ENCODE results near the gene TUBGCP2. TPM values are rescaled to one million over a fixed set of nuclear protein-coding genes. Genes with fewer than 3 reads are reported as not detected.
A peak's percentile ranks its signal among the peaks of the same experiment; 100 is the strongest.

The TUBGCP2 gene
- total RNA-seq (100 to 1,000 TPM in 1 of 2 donors, 10 to 100 TPM in 1; 84.3 to 101 TPM), polyA plus RNA-seq (ENCODE audit: insufficient read depth, low read depth, low replicate concordance) (76.0 TPM)
- long read RNA-seq, donor 1, full-length matches to known transcripts, result 11 of 46 reads
- long read RNA-seq, donor 1, partial matches to known transcripts, result 35 of 46 reads
- long read RNA-seq, donor 1, other reads (novel, unspliced or antisense), result 0 of 46 reads
- long read RNA-seq, donor 2, full-length matches to known transcripts, result 14 of 39 reads
- long read RNA-seq, donor 2, partial matches to known transcripts, result 25 of 39 reads
- long read RNA-seq, donor 2, other reads (novel, unspliced or antisense), result 0 of 39 reads

GRCh38 chr10:133308421-133309099 is at the start of gene TUBGCP2, which contains the start of gene ZNF511:
Gene TUBGCP2, minus strand, starts transcription at chr10:133308872. Its CDS starts 5,931 bp downstream, at chr10:133302941.
Gene ZNF511, plus strand, starts transcription at chr10:133308914. Its CDS starts 30 bp downstream, at chr10:133308944.
- Histone ChIP-seq H3K36me3 (ENCODE audit: low read depth, missing control alignments) (no peaks in the 10 kb centered on the region), H3K27ac (peak within 1 kb of the TSS; percentile 87 to 95), H3K27me3 (no peaks in the 10 kb centered on the region), H3K4me1 (peaks cover 21% of the 10 kb centered on the region), H3K9me3 (no peaks in the 10 kb centered on the region), H3K4me3 (peak within 1 kb of the TSS; percentile 99 to 100)
- 0% methylated on average over 6 to 54 of the region's 89 CpGs for WGBS, 2 donors
- TF ChIP-seq CTCF (IDR thresholded peaks at IDR 0.05) (peak in 2 of 3 experiments; percentile 10 to 33), POLR2A (IDR thresholded peaks at IDR 0.05) (no peak)
- DNase-seq, result peak; percentile 86
- intact Hi-C loops (cut with DNase I; ENCODE audit: low total_unique reads), result no loop called here

GRCh38 chr10:133357285-133358161 is 48.9 kb upstream of the TUBGCP2 start, which contains the start of gene FUOM:
Gene FUOM, minus strand, starts transcription at chr10:133358019. Its CDS starts 12 bp downstream, at chr10:133358007.
- WGBS, 2 donors, result 2% methylated on average over 15 to 60 of the region's 83 CpGs
- Histone ChIP-seq H3K36me3 (ENCODE audit: low read depth, missing control alignments) (no peaks in the 10 kb centered on the region), H3K9me3 (no peaks in the 10 kb centered on the region), H3K27me3 (no peaks in the 10 kb centered on the region), H3K4me1 (peaks cover 9% of the 10 kb centered on the region), H3K27ac (peak within 1 kb of the TSS in 1 of 2 donors; percentile 36), H3K4me3 (peak within 1 kb of the TSS; percentile 55 to 61)
- DNase-seq, result no peak
- intact Hi-C loops (cut with DNase I; ENCODE audit: low total_unique reads), result no loop called here
- TF ChIP-seq POLR2A (IDR thresholded peaks at IDR 0.05), result no peak
- TF ChIP-seq CTCF (IDR thresholded peaks at IDR 0.05), result no peak

GRCh38 chr10:133356549-133357284 is 48.0 kb upstream of the TUBGCP2 start:
- WGBS, 2 donors, result 0 to 52% methylated on average over 4 to 16 of the region's 27 CpGs
- Histone ChIP-seq H3K9me3 (no peaks in the 10 kb centered on the region), H3K4me3 (peak overlapping the region; percentile 55 to 61), H3K27ac (no peak overlapping the region), H3K36me3 (ENCODE audit: low read depth, missing control alignments) (no peaks in the 10 kb centered on the region), H3K4me1 (peaks cover 9% of the 10 kb centered on the region), H3K27me3 (no peaks in the 10 kb centered on the region)
- intact Hi-C loops (cut with DNase I; ENCODE audit: low total_unique reads), result no loop called here
- TF ChIP-seq POLR2A (IDR thresholded peaks at IDR 0.05) (no peak), CTCF (IDR thresholded peaks at IDR 0.05) (no peak)
- no peak for DNase-seq

- WGBS, 2 donors, result 97% methylated on average over 3 of the region's 3 CpGs; no CpG with 5 or more reads in 1 of the 2 donors
- no peak for TF ChIP-seq CTCF (IDR thresholded peaks at IDR 0.05)
- no peak for TF ChIP-seq POLR2A (IDR thresholded peaks at IDR 0.05)
- H3K27ac ChIP-seq, result no peak overlapping the region
Observed at GRCh38 chr10:133355991-133356390, 47.3 kb upstream of the TUBGCP2 start.

More at GRCh38 chr10:133355991-133356390, 47.3 kb upstream of the TUBGCP2 start:
- H3K4me3 ChIP-seq, result no peak overlapping the region
- peaks cover 9% of the 10 kb centered on the region for H3K4me1 ChIP-seq
- H3K36me3 ChIP-seq (ENCODE audit: low read depth, missing control alignments), result no peaks in the 10 kb centered on the region
- intact Hi-C loops (cut with DNase I; ENCODE audit: low total_unique reads), result no loop called here
- no peak for DNase-seq
- no peaks in the 10 kb centered on the region for H3K27me3 ChIP-seq
- H3K9me3 ChIP-seq, result no peaks in the 10 kb centered on the region

All from testis (tissue), 5 donors.